ENCODE results near the gene SAC3D1.
A peak's percentile ranks its signal among the peaks of the same experiment; 100 is the strongest.

Gene SAC3D1

DNA sequence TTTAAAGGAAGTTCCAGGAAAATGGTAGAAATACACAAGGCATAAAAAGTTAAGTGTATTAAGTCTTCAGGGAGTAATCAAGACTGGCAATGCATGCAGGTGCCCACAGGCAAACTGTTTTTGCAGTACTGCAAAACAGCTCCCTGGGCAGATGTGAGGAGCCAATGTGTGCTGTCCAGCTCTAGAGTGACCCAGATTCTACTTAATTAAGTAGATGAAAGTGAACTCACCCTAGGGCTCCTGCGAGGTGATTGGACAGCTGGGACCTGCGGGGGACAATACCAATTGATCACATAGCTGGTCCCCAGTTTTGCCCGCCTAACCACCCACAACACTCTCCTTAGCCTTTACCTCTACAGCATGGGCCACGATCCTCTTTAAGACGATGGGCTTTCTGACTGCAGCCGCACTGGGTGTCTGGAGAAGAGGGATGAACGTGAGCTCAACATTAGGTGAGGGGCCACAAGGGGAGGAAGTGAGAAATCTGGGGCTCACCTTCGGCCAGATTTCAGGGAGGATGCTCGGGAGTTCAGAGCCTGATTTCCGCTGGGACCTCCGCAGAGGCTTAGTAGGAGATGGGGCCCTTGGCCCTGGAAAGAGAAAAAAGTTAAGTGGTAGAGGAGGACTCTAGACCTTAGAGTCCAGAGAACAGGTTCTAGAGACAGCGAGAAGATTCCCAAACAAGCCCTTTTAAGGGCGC, 42.3 kb downstream of the SAC3D1 start:
- H3K9ac ChIP-seq (ENCODE audit: low read length): no peak overlapping the region
- H3K4me3 ChIP-seq (ENCODE audit: low read depth in 1 of 2, low read length in 2 of 2): peak overlapping the region; percentile 40 to 92
- no peaks in the 10 kb centered on the region for H3K9me3 ChIP-seq (ENCODE audit: low read length)
- peaks cover 31% of the 10 kb centered on the region for H3K36me3 ChIP-seq (ENCODE audit: insufficient read depth, low read length)
- peaks cover 18% of the 10 kb centered on the region for H3K4me1 ChIP-seq (ENCODE audit: insufficient read depth, low read length)
- no peaks in the 10 kb centered on the region for H3K27me3 ChIP-seq (ENCODE audit: control insufficient read depth in 1 of 2, insufficient read depth in 2 of 2, low read length in 2 of 2)
- H3K27ac ChIP-seq (ENCODE audit: low read depth, low read length): peak overlapping the region; percentile 37

DNA sequence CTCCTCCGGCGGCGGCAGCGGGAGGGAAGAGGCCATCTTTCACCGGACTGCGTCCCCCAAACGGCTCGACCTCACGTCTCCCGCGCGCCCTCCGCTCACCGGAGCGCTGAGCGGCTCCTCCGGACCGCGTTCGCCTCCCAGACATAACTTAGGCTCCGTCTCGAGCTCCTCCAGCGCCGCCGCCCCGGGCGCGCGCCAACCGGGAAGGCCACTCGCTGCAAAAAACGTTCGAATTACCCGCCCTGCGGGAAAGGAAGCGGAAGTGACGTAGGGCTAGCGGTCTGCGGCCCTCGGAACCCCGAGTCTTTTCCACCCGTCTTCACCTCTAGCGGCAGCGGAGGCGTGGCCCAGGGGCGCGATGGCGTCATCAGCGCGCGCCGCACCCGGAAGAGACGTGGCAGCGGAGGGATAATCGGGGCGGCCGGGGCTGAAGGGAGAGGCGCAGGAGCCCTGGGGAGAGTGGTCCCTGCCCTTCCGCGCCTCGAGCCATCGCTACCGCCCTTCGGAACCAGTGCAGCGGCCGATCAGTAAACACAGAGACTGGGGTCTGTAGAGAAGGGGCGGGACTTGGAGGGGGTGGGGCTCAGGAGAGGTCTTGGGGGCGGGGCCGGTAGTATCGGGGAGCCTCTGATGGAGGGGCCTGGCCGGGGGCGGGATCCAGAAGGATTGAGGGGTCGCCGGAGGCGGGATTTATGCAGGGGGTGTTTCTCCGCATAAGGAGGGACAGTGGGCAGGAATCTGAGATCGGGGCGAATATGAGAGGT, 43.0 kb downstream of the SAC3D1 start, which contains the start of the genes CDCA5 and ZFPL1:
TSS of gene CDCA5 (minus strand) at position 207 of the 764 bp plus-strand sequence. CDS start at position 145, 62 bp downstream.
TSS of gene ZFPL1 (plus strand) at position 389 of the 764 bp plus-strand sequence. CDS start 477 bp downstream, outside the sequence.
- Histone ChIP-seq H3K9me3 (ENCODE audit: low read length) (no peaks in the 10 kb centered on the region), H3K27ac (ENCODE audit: low read depth, low read length) (peak within 1 kb of the TSS; percentile 97), H3K4me1 (ENCODE audit: insufficient read depth, low read length) (peaks cover 18% of the 10 kb centered on the region), H3K9ac (ENCODE audit: low read length) (peak within 1 kb of the TSS; percentile 95), H3K36me3 (ENCODE audit: insufficient read depth, low read length) (peaks cover 31% of the 10 kb centered on the region), H3K27me3 (ENCODE audit: control insufficient read depth in 1 of 2, insufficient read depth in 2 of 2, low read length in 2 of 2) (no peaks in the 10 kb centered on the region), H3K4me3 (ENCODE audit: low read depth in 1 of 2, low read length in 2 of 2) (peak within 1 kb of the TSS; percentile 40 to 92)

- peaks cover 18% of the 10 kb centered on the region for H3K4me1 ChIP-seq (ENCODE audit: insufficient read depth, low read length)
- H3K27me3 ChIP-seq (ENCODE audit: control insufficient read depth in 1 of 2, insufficient read depth in 2 of 2, low read length in 2 of 2): no peaks in the 10 kb centered on the region
- peak overlapping the region; percentile 95 for H3K9ac ChIP-seq (ENCODE audit: low read length)
- H3K27ac ChIP-seq (ENCODE audit: low read depth, low read length): peak overlapping the region; percentile 97
- H3K36me3 ChIP-seq (ENCODE audit: insufficient read depth, low read length): peaks cover 31% of the 10 kb centered on the region
- no peaks in the 10 kb centered on the region for H3K9me3 ChIP-seq (ENCODE audit: low read length)
- H3K4me3 ChIP-seq (ENCODE audit: low read depth in 1 of 2, low read length in 2 of 2): peak overlapping the region; percentile 40 to 92
Observed at GRCh38 chr11:65084598-65085375, 43.8 kb downstream of the SAC3D1 start.

GRCh38 chr11:65085446-65085845, 44.4 kb downstream of the SAC3D1 start:
- Histone ChIP-seq H3K9me3 (ENCODE audit: low read length) (no peaks in the 10 kb centered on the region), H3K4me1 (ENCODE audit: insufficient read depth, low read length) (peaks cover 18% of the 10 kb centered on the region), H3K36me3 (ENCODE audit: insufficient read depth, low read length) (peaks cover 31% of the 10 kb centered on the region), H3K4me3 (ENCODE audit: low read depth in 1 of 2, low read length in 2 of 2) (no peak overlapping the region), H3K27me3 (ENCODE audit: control insufficient read depth in 1 of 2, insufficient read depth in 2 of 2, low read length in 2 of 2) (no peaks in the 10 kb centered on the region), H3K27ac (ENCODE audit: low read depth, low read length) (no peak overlapping the region), H3K9ac (ENCODE audit: low read length) (no peak overlapping the region)

DNA sequence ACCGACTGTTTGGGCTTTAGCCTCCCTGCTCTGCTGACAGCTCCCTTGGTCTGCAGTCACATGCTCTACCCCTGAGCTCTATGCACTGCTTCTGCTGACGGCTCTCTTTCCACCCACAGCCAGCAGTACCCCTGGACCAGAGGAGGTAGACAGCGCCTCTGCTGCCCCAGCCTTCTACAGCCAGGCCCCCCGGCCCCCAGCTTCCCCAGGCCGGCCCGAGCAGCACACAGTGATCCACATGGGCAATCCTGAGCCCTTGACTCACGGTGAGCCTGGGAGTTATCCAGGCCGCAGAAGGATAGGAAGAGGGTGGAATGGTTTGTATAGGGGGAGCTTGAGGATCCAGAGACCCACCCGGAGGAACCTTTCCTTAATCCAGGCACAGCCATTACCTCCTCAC, 45.8 kb downstream of the SAC3D1 start:
- Histone ChIP-seq H3K4me1 (ENCODE audit: insufficient read depth, low read length) (peaks cover 18% of the 10 kb centered on the region), H3K36me3 (ENCODE audit: insufficient read depth, low read length) (peaks cover 31% of the 10 kb centered on the region), H3K27me3 (ENCODE audit: control insufficient read depth in 1 of 2, insufficient read depth in 2 of 2, low read length in 2 of 2) (no peaks in the 10 kb centered on the region), H3K9ac (ENCODE audit: low read length) (no peak overlapping the region), H3K27ac (ENCODE audit: low read depth, low read length) (no peak overlapping the region), H3K9me3 (ENCODE audit: low read length) (no peaks in the 10 kb centered on the region), H3K4me3 (ENCODE audit: low read depth in 1 of 2, low read length in 2 of 2) (no peak overlapping the region)

GRCh38 chr11:65087216-65087615, 46.2 kb downstream of the SAC3D1 start:
- Histone ChIP-seq H3K4me1 (ENCODE audit: insufficient read depth, low read length) (peaks cover 18% of the 10 kb centered on the region), H3K4me3 (ENCODE audit: low read depth in 1 of 2, low read length in 2 of 2) (no peak overlapping the region), H3K36me3 (ENCODE audit: insufficient read depth, low read length) (peaks cover 31% of the 10 kb centered on the region), H3K27ac (ENCODE audit: low read depth, low read length) (no peak overlapping the region), H3K9ac (ENCODE audit: low read length) (no peak overlapping the region), H3K9me3 (ENCODE audit: low read length) (no peaks in the 10 kb centered on the region), H3K27me3 (ENCODE audit: control insufficient read depth in 1 of 2, insufficient read depth in 2 of 2, low read length in 2 of 2) (no peaks in the 10 kb centered on the region)

GRCh38 chr11:65087827-65088226, 46.8 kb downstream of the SAC3D1 start:
- Histone ChIP-seq H3K27ac (ENCODE audit: low read depth, low read length) (no peak overlapping the region), H3K27me3 (ENCODE audit: control insufficient read depth in 1 of 2, insufficient read depth in 2 of 2, low read length in 2 of 2) (no peaks in the 10 kb centered on the region), H3K36me3 (ENCODE audit: insufficient read depth, low read length) (peaks cover 31% of the 10 kb centered on the region), H3K4me1 (ENCODE audit: insufficient read depth, low read length) (peaks cover 18% of the 10 kb centered on the region), H3K9ac (ENCODE audit: low read length) (no peak overlapping the region), H3K9me3 (ENCODE audit: low read length) (no peaks in the 10 kb centered on the region), H3K4me3 (ENCODE audit: low read depth in 1 of 2, low read length in 2 of 2) (no peak overlapping the region)

DNA sequence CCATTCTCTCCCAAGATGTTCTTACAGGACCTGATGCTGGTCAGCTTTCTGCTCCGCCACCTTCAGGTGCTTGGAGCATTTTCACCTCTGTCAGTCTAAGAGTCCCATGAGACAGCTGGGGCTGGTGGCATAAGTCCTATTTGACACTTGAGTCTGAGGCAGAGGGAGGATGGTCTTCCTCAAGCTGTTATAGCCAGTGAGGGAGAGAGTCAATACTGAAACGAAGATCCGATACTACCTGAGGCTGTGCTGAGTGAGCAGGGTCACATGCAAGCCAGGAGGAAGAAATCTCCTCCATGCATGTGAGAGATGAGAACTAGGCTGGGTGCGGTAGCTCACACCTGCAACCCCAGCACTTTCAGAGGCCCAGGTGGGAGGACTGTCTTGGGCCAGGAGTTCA, 48.6 kb downstream of the SAC3D1 start:
- Histone ChIP-seq H3K27ac (ENCODE audit: low read depth, low read length) (no peak overlapping the region), H3K4me3 (ENCODE audit: low read depth in 1 of 2, low read length in 2 of 2) (no peak overlapping the region), H3K9ac (ENCODE audit: low read length) (no peak overlapping the region), H3K9me3 (ENCODE audit: low read length) (no peaks in the 10 kb centered on the region), H3K36me3 (ENCODE audit: insufficient read depth, low read length) (peaks cover 31% of the 10 kb centered on the region), H3K27me3 (ENCODE audit: control insufficient read depth in 1 of 2, insufficient read depth in 2 of 2, low read length in 2 of 2) (no peaks in the 10 kb centered on the region), H3K4me1 (ENCODE audit: insufficient read depth, low read length) (peaks cover 10% of the 10 kb centered on the region)

DNA sequence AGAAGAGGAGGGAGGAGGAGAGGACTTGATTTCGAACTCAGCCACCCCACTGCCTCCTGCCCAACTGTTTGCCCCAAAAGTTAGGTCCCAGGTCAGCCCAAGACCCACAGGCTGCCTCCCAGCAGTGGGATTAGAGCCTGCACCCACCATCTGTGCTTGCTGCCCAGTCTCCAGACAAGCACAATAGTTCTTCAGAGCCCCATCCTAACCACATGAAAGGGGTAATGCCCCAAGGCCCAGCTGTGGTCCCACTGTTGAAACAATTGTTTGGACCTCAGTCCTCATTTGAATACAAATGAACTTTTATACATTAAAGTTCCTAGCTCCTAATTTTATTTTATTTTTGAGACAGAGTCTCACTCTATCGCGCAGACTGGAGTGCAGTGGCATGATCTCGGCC, 49.6 kb downstream of the SAC3D1 start:
- Histone ChIP-seq H3K27ac (ENCODE audit: low read depth, low read length) (no peak overlapping the region), H3K27me3 (ENCODE audit: control insufficient read depth in 1 of 2, insufficient read depth in 2 of 2, low read length in 2 of 2) (no peaks in the 10 kb centered on the region), H3K9ac (ENCODE audit: low read length) (no peak overlapping the region)

More for the DNA sequence above, 49.6 kb downstream of the SAC3D1 start:
- H3K9me3 ChIP-seq (ENCODE audit: low read length): no peaks in the 10 kb centered on the region
- peaks cover 2% of the 10 kb centered on the region for H3K4me1 ChIP-seq (ENCODE audit: insufficient read depth, low read length)
- H3K36me3 ChIP-seq (ENCODE audit: insufficient read depth, low read length): peaks cover 24% of the 10 kb centered on the region
- no peak overlapping the region for H3K4me3 ChIP-seq (ENCODE audit: low read depth in 1 of 2, low read length in 2 of 2)
